NCI-H345 treated with DMSO at 0.1 percent for 48 hours (cell line): Measurements from ENCODE around the gene TMEM163.
A peak's percentile ranks its signal among the peaks of the same experiment; 100 is the strongest.
"Not testable (repeated sequence)": the region's sequence is repeated elsewhere in the genome, so short reads cannot be mapped to it uniquely, and the experiment has no call there.

ENCODE experiments used
- DNase-seq: peaks from one replicate; lab custom pipeline; 2025; ENCODE audit not compliant: unreplicated experiment; lab: John Stamatoyannopoulos, UW

TMEM163 gene

GRCh38 chr2:134583997-134584520, 134.7 kb downstream of the TMEM163 start:
- no peak for DNase-seq

GRCh38 chr2:134583462-134583861, 135.3 kb downstream of the TMEM163 start:
- no peak for DNase-seq

GRCh38 chr2:134582547-134582899, 136.3 kb downstream of the TMEM163 start:
- DNase-seq = no peak

GRCh38 chr2:134581877-134582546, 136.8 kb downstream of the TMEM163 start:
- DNase-seq = no peak

- no peak for DNase-seq
Measured at GRCh38 chr2:134578316-134578715, 140.5 kb downstream of the TMEM163 start.

GRCh38 chr2:134576478-134576877, 142.3 kb downstream of the TMEM163 start:
- DNase-seq = no peak

- no peak for DNase-seq
Measured at GRCh38 chr2:134575888-134576287, 142.9 kb downstream of the TMEM163 start.

GRCh38 chr2:134574611-134575330, 144.0 kb downstream of the TMEM163 start:
- no peak for DNase-seq

GRCh38 chr2:134573724-134574123, 145.1 kb downstream of the TMEM163 start:
- no peak for DNase-seq

- DNase-seq = no peak
Measured at GRCh38 chr2:134573085-134573370, 145.8 kb downstream of the TMEM163 start.

- no peak for DNase-seq
Measured at GRCh38 chr2:134572314-134573084, 146.3 kb downstream of the TMEM163 start.

GRCh38 chr2:134570676-134571075, 148.1 kb downstream of the TMEM163 start:
- DNase-seq = no peak

- no peak for DNase-seq
Measured at GRCh38 chr2:134568413-134568812, 150.4 kb downstream of the TMEM163 start.

- DNase-seq = no peak
Measured at GRCh38 chr2:134567666-134568065, 151.1 kb downstream of the TMEM163 start.

- not testable (repeated sequence) for DNase-seq
Measured at GRCh38 chr2:134564955-134565354, 153.8 kb downstream of the TMEM163 start.

- DNase-seq = no peak
Measured at GRCh38 chr2:134564549-134564948, 154.3 kb downstream of the TMEM163 start.

- DNase-seq = peak; percentile 73
Measured at GRCh38 chr2:134558208-134558830, 160.5 kb downstream of the TMEM163 start.

- DNase-seq = no peak
Measured at GRCh38 chr2:134555411-134555810, 163.4 kb downstream of the TMEM163 start.

- DNase-seq = no peak
Measured at GRCh38 chr2:134553657-134554056, 165.1 kb downstream of the TMEM163 start.

- DNase-seq = no peak
Measured at GRCh38 chr2:134550566-134551164, 168.1 kb downstream of the TMEM163 start.

GRCh38 chr2:134549104-134549503, 169.7 kb downstream of the TMEM163 start:
- DNase-seq = no peak
